H9 (cell line): ENCODE measurements around the gene PIK3C3. TPM values are rescaled to one million over a fixed set of nuclear protein-coding genes. Genes with fewer than 3 reads are reported as not detected.

Experiments
- DNase-seq: peaks from one replicate; pipeline ENCODE4 v3.0.0-alpha.2; 2017
- H2AFZ ChIP-seq: one replicate; pipeline ENCODE4 v1.6.1; 2013; ENCODE audit warnings: mild to moderate bottlenecking, low read length, control low read depth, moderate library complexity
- H2AK5ac ChIP-seq: 2 replicates; pipeline ENCODE4 v1.6.1; 2013; ENCODE audit warnings: low read length, control low read depth, mixed read lengths; ENCODE audit not compliant: insufficient read length
- H2BK120ac ChIP-seq: one replicate; pipeline ENCODE4 v1.6.1; 2013; ENCODE audit warnings: low read depth, mild to moderate bottlenecking, low read length, control low read depth, inconsistent platforms; ENCODE audit not compliant: poor library complexity, severe bottlenecking
- H2BK12ac ChIP-seq: 2 replicates; pipeline ENCODE4 v1.6.1; 2013; ENCODE audit warnings: low read length, control low read depth, mixed read lengths, low read depth; ENCODE audit not compliant: insufficient read length
- H2BK15ac ChIP-seq: 2 replicates; pipeline ENCODE4 v1.6.1; 2013; ENCODE audit warnings: low read depth, low read length, control low read depth
- H2BK20ac ChIP-seq: one replicate; pipeline ENCODE4 v1.6.1; 2013; ENCODE audit warnings: low read depth, mild to moderate bottlenecking, low read length, control low read depth, inconsistent platforms; ENCODE audit not compliant: poor library complexity, severe bottlenecking
- H2BK5ac ChIP-seq: 2 replicates; pipeline ENCODE4 v1.6.1; 2013; ENCODE audit warnings: low read length, control low read depth, mixed read lengths; ENCODE audit not compliant: insufficient read length
- H3K14ac ChIP-seq: 2 replicates; pipeline ENCODE4 v1.6.1; 2013; ENCODE audit warnings: low read length, control low read depth; ENCODE audit not compliant: insufficient read depth
- H3K18ac ChIP-seq: 2 replicates; pipeline ENCODE4 v1.6.1; 2013; ENCODE audit warnings: low read depth, mild to moderate bottlenecking, mixed read lengths, low read length, control low read depth; ENCODE audit not compliant: insufficient read length
- H3K23ac ChIP-seq: 2 replicates; pipeline ENCODE4 v1.6.1; 2013; ENCODE audit warnings: low read length, control low read depth, mixed read lengths, low read depth; ENCODE audit not compliant: insufficient read length
- H3K23me2 ChIP-seq: 2 replicates; pipeline ENCODE4 v1.6.1; 2013; ENCODE audit warnings: low read depth, mild to moderate bottlenecking, mixed read lengths, low read length, control low read depth; ENCODE audit not compliant: insufficient read length, poor library complexity, severe bottlenecking
- H3K27ac ChIP-seq: 2 replicates; pipeline ENCODE4 v1.5.1; 2013; ENCODE audit warnings: low read length, control low read depth, mixed read lengths, low read depth; ENCODE audit not compliant: insufficient read length
- H3K27me3 ChIP-seq: 2 replicates; pipeline ENCODE4 v1.6.1; 2013; ENCODE audit warnings: low read length, control low read depth, inconsistent platforms; ENCODE audit not compliant: insufficient read depth
- H3K4ac ChIP-seq: 2 replicates; pipeline ENCODE4 v1.6.1; 2013; ENCODE audit warnings: low read depth, mild to moderate bottlenecking, control low read depth, inconsistent platforms, low read length, moderate library complexity
- H3K4me1 ChIP-seq: 2 replicates; pipeline ENCODE4 v1.6.1; 2013; ENCODE audit warnings: low read length, control low read depth, inconsistent platforms; ENCODE audit not compliant: insufficient read depth
- H3K4me2 ChIP-seq: 2 replicates; pipeline ENCODE4 v1.6.1; 2013; ENCODE audit warnings: low read length, control low read depth, mixed read lengths; ENCODE audit not compliant: insufficient read length, insufficient read depth
- H3K56ac ChIP-seq: 2 replicates; pipeline ENCODE4 v1.6.1; 2013; ENCODE audit warnings: low read depth, mild to moderate bottlenecking, mixed read lengths, low read length, control low read depth; ENCODE audit not compliant: insufficient read length
- H3K79me1 ChIP-seq: 2 replicates; pipeline ENCODE4 v1.6.1; 2013; ENCODE audit warnings: low read depth, mild to moderate bottlenecking, moderate library complexity, low read length, control low read depth, inconsistent platforms; ENCODE audit not compliant: insufficient read depth, poor library complexity, severe bottlenecking
- H3K79me2 ChIP-seq: 2 replicates; pipeline ENCODE4 v1.6.1; 2013; ENCODE audit warnings: low read length, control low read depth, inconsistent platforms; ENCODE audit not compliant: insufficient read depth
- H3K9ac ChIP-seq: 2 replicates; pipeline ENCODE4 v1.6.1; 2013; ENCODE audit warnings: low read length, control low read depth, mixed read lengths; ENCODE audit not compliant: insufficient read length; ENCODE audit errors: extremely low read depth
- H3K9me3 ChIP-seq: one replicate; pipeline ENCODE4 v1.6.1; 2013; ENCODE audit warnings: low read depth, low read length, inconsistent platforms; ENCODE audit not compliant: control insufficient read depth
- H3T11ph ChIP-seq: one replicate; pipeline ENCODE4 v1.6.1; 2013; ENCODE audit warnings: mild to moderate bottlenecking, low read length, control low read depth, inconsistent platforms
- H4K20me1 ChIP-seq: one replicate; pipeline ENCODE4 v1.6.1; 2013; ENCODE audit not compliant: control insufficient read depth, insufficient read length, insufficient read depth
- H4K5ac ChIP-seq: 2 replicates; pipeline ENCODE4 v1.6.1; 2013; ENCODE audit warnings: low read depth, mild to moderate bottlenecking, mixed read lengths, low read length, control low read depth; ENCODE audit not compliant: insufficient read length
- H4K8ac ChIP-seq: replicated peaks from 2 replicates; pipeline ENCODE4 v1.6.1; 2013; ENCODE audit warnings: low read length, control low read depth, mixed read lengths, low read depth; ENCODE audit not compliant: insufficient read length
- H4K91ac ChIP-seq: 2 replicates; pipeline ENCODE4 v1.6.1; 2013; ENCODE audit warnings: low read depth, mild to moderate bottlenecking, moderate library complexity, mixed read lengths, low read length, control low read depth; ENCODE audit not compliant: insufficient read length
- H3K27ac Mint-ChIP-seq, 3 experiments: 2 replicates in 2 of 3; 3 replicates in 1 of 3; pipeline ENCODE4 v1.8.0; 2020 to 2021; ENCODE audit warnings: mixed read lengths in 3 of 3, mild to moderate bottlenecking in 1 of 3, moderate library complexity in 1 of 3
- H3K27me3 Mint-ChIP-seq: 2 replicates; pipeline ENCODE4 v1.8.0; 2021; ENCODE audit warnings: low read depth, mild to moderate bottlenecking, moderate library complexity, mixed read lengths
- H3K36me3 Mint-ChIP-seq, 3 experiments: 2 replicates in 2 of 3; 3 replicates in 1 of 3; pipeline ENCODE4 v1.8.0; 2020 to 2021; ENCODE audit warnings: low read depth in 3 of 3, mixed read lengths in 3 of 3; ENCODE audit not compliant: insufficient read depth in 1 of 3
- H3K4me1 Mint-ChIP-seq, 2 experiments: 2 replicates each; pipeline ENCODE4 v1.8.0; 2020; ENCODE audit warnings: mixed read lengths in 2 of 2
- H3K4me3 Mint-ChIP-seq, 2 experiments: 2 replicates in 1 of 2; 3 replicates in 1 of 2; pipeline ENCODE4 v1.8.0; 2020 to 2021; ENCODE audit warnings: mild to moderate bottlenecking in 2 of 2, mixed read lengths in 2 of 2, moderate library complexity in 1 of 2
- H3K9me3 Mint-ChIP-seq, 2 experiments: 2 replicates in 1 of 2; 3 replicates in 1 of 2; pipeline ENCODE4 v1.8.0; 2020; ENCODE audit warnings: mild to moderate bottlenecking in 2 of 2, mixed read lengths in 2 of 2, moderate library complexity in 1 of 2
- CTCF ChIP-seq: fragments of 200-600 bp; sonication (generic); conservative IDR thresholded peaks from 3 replicates; pipeline ENCODE4 v1.8.0; 2021; ENCODE audit warnings: antibody characterized with exemption, mild to moderate bottlenecking
- WGBS: extraction: QIAGEN DNeasy Blood & Tissue Kit; methylation state at CpG from one replicate; pipeline ENCODE4 v1.1.7; 2013; ENCODE audit warnings: missing lambda C conversion rate, low lambda C conversion rate, mixed read lengths; ENCODE audit not compliant: insufficient read length; ENCODE audit errors: extremely low coverage; 5-methylcytosine and 5-hydroxymethylcytosine counted together
- total RNA-seq: library from RNA; stranded (reverse); gene quantifications from 2 replicates; pipeline ENCODE4 v1.2.1, GENCODE V29; 2021

Gene PIK3C3
- total RNA-seq, 1 experiment from 2014 or later, result 48.8 TPM

DNA sequence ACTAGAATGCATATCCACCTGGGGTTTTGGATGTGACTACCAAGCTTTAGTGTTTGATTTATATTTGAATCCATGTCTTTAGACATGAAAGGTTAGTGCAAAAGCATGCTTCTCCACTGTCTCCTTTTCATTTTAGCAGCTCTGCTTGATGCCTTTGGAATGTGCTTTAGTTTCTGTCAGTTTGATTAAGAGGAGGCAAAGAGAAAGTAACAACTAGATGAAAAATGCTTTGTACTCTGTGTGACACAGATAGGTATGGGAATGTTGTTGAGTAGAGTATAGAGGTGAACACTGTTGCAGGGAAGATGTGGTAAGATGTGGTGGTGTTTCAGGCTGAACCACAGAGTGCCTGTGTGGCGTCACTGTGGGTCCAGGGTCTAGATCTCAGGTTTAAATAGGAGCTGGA lies 19.8 kb downstream of the PIK3C3 start:
- Histone ChIP-seq H2AK5ac (no peak overlapping the region), H3K4ac (no peak overlapping the region), H2BK20ac (no peak overlapping the region), H3K14ac (no peak overlapping the region), H3T11ph (no peak overlapping the region), H2BK5ac (no peak overlapping the region), H2BK120ac (no peak overlapping the region), H3K4me1 (no peaks in the 10 kb centered on the region), H4K8ac (no peak overlapping the region), H3K27ac (no peak overlapping the region), H3K9ac (no peak overlapping the region), H2AFZ (no peak overlapping the region), H3K79me1 (no peaks in the 10 kb centered on the region), H3K79me2 (no peaks in the 10 kb centered on the region), H4K91ac (no peak overlapping the region), H2BK12ac (no peak overlapping the region), H3K23ac (no peak overlapping the region), H4K20me1 (no peaks in the 10 kb centered on the region), H3K27me3 (no peaks in the 10 kb centered on the region), H3K9me3 (no peaks in the 10 kb centered on the region), H3K18ac (no peak overlapping the region), H3K56ac (no peak overlapping the region), H2BK15ac (no peak overlapping the region), H3K4me2 (no peak overlapping the region), H4K5ac (no peak overlapping the region), H3K23me2 (no peaks in the 10 kb centered on the region)
- Mint-ChIP-seq H3K27me3 (no peaks in the 10 kb centered on the region), H3K27ac (no peak overlapping the region), H3K4me3 (no peak overlapping the region), H3K4me1 (no peaks in the 10 kb centered on the region), H3K9me3 (no peaks in the 10 kb centered on the region), H3K36me3 (peaks cover 2 to 12% (median 8%) of the 10 kb centered on the region in 3 experiments; a peak in 5 of 7 replicates)
- no CpG with 5 or more reads among the region's 1 CpG for WGBS
- TF ChIP-seq CTCF, result no peak
- no peak for DNase-seq
